Hepatocyte (in vitro differentiated cells): ENCODE measurements around the gene GNG7. TPM values are rescaled to one million over a fixed set of nuclear protein-coding genes. Genes with fewer than 3 reads are reported as not detected.
"Not testable (repeated sequence)": the region's sequence is repeated elsewhere in the genome, so short reads cannot be mapped to it uniquely, and the experiment has no call there.

ENCODE experiments used
- DNase-seq: peaks from one replicate; pipeline ENCODE4 v3.0.0-alpha.2; 2016; ENCODE audit warnings: low spot score
- H2AFZ ChIP-seq: fragments of 200-600 bp; sonication (generic); 2 replicates; pipeline ENCODE4 v1.6.0; 2016; ENCODE audit warnings: antibody characterized with exemption, mild to moderate bottlenecking
- H3K27ac ChIP-seq: fragments of 200-600 bp; sonication (generic); 2 replicates; pipeline ENCODE4 v1.5.1; 2016; ENCODE audit warnings: mild to moderate bottlenecking
- H3K27me3 ChIP-seq: fragments of 200-600 bp; sonication (generic); 2 replicates; pipeline ENCODE4 v1.6.1; 2016
- H3K36me3 ChIP-seq: fragments of 200-600 bp; sonication (generic); replicated peaks from 2 replicates; pipeline ENCODE4 v1.5.1; 2016; ENCODE audit warnings: low read depth; ENCODE audit not compliant: insufficient read depth
- H3K4me1 ChIP-seq: fragments of 200-600 bp; sonication (generic); 2 replicates; pipeline ENCODE4 v1.5.1; 2016; ENCODE audit warnings: mild to moderate bottlenecking, moderate library complexity; ENCODE audit not compliant: insufficient read depth
- H3K4me2 ChIP-seq: fragments of 200-600 bp; sonication (generic); 2 replicates; pipeline ENCODE4 v1.6.0; 2016
- H3K4me3 ChIP-seq: fragments of 200-600 bp; sonication (generic); 2 replicates; pipeline ENCODE4 v1.5.1; 2016; ENCODE audit warnings: mild to moderate bottlenecking
- H3K79me2 ChIP-seq: fragments of 200-600 bp; sonication (generic); 2 replicates; pipeline ENCODE4 v1.6.0; 2017; ENCODE audit warnings: mild to moderate bottlenecking
- H3K9me2 ChIP-seq: fragments of 200-600 bp; sonication (generic); replicated peaks from 2 replicates; pipeline ENCODE4 v1.6.0; 2017; ENCODE audit warnings: mild to moderate bottlenecking; ENCODE audit not compliant: insufficient read depth
- H3K9me3 ChIP-seq: fragments of 200-600 bp; sonication (generic); 2 replicates; pipeline ENCODE4 v1.5.1; 2016; ENCODE audit warnings: low read depth, mild to moderate bottlenecking
- H4K20me1 ChIP-seq: fragments of 200-600 bp; sonication (generic); 2 replicates; pipeline ENCODE4 v1.6.0; 2016; ENCODE audit warnings: mild to moderate bottlenecking; ENCODE audit not compliant: insufficient read depth, poor library complexity, severe bottlenecking
- CTCF ChIP-seq: fragments of 200-600 bp; sonication (generic); IDR thresholded peaks from 2 replicates; pipeline ENCODE4 v1.5.1; 2016; ENCODE audit warnings: antibody characterized with exemption, mild to moderate bottlenecking; ENCODE audit not compliant: poor library complexity
- EZH2 ChIP-seq: fragments of 200-600 bp; sonication (generic); IDR thresholded peaks from 2 replicates; pipeline ENCODE4 v1.6.1; 2016; ENCODE audit warnings: antibody characterized with exemption, mild to moderate bottlenecking, borderline replicate concordance
- EZH2phosphoT487 ChIP-seq: fragments of 200-600 bp; sonication (generic); IDR thresholded peaks from one replicate; pipeline ENCODE4 v1.6.1; 2018; ENCODE audit warnings: antibody characterized with exemption, mild to moderate bottlenecking, low read depth, moderate library complexity; ENCODE audit not compliant: unreplicated experiment, severe bottlenecking
- WGBS: methylation state at CpG from one replicate; pipeline ENCODE4 v1.1.6; 2016; ENCODE audit warnings: low lambda C conversion rate; ENCODE audit errors: missing lambda C conversion rate; 5-methylcytosine and 5-hydroxymethylcytosine counted together
- polyA plus RNA-seq: library from polyadenylated mRNA; unstranded; fragments of >200 nt; fragmentation: Nextera tagmentation; extraction: Ambion mirVana; gene quantifications from 2 replicates; pipeline ENCODE4 v1.2.1, GENCODE V29; 2016
- total RNA-seq: library from RNA; depleted of rRNA; stranded (reverse); fragments of >200 nt; gene quantifications from 2 replicates; pipeline ENCODE4 v1.2.3, GENCODE V29; 2014

GNG7 gene
- total and polyA plus RNA-seq, 2 experiments from 2014 or later: 1.2 to 1.9 TPM

- Histone ChIP-seq H3K27me3 (no peaks in the 10 kb centered on the region), H3K9me2 (no peaks in the 10 kb centered on the region), H4K20me1 (no peaks in the 10 kb centered on the region), H3K4me1 (no peaks in the 10 kb centered on the region), H3K4me3 (no peak overlapping the region), H3K79me2 (no peaks in the 10 kb centered on the region), H3K9me3 (no peaks in the 10 kb centered on the region), H3K36me3 (no peaks in the 10 kb centered on the region), H3K4me2 (no peak overlapping the region), H3K27ac (no peak overlapping the region), H2AFZ (no peak overlapping the region)
- no peak for DNase-seq
- WGBS: 86% methylated on average over 12 of the region's 12 CpGs
- TF ChIP-seq EZH2 (no peak), CTCF (no peak), EZH2phosphoT487 (no peak)
Observed at GRCh38 chr19:2676823-2677222, 25.7 kb downstream of the GNG7 start.

GRCh38 chr19:2675892-2676291, 26.6 kb downstream of the GNG7 start:
- no peak overlapping the region for H3K27ac ChIP-seq
- 76% methylated on average over 11 of the region's 11 CpGs for WGBS
- no peaks in the 10 kb centered on the region for H3K9me3 ChIP-seq
- no peak overlapping the region for H3K4me3 ChIP-seq
- TF ChIP-seq CTCF (no peak), EZH2phosphoT487 (no peak), EZH2 (no peak)
- no peaks in the 10 kb centered on the region for H3K36me3 ChIP-seq
- no peaks in the 10 kb centered on the region for H3K4me1 ChIP-seq
- H2AFZ ChIP-seq: no peak overlapping the region
- no peaks in the 10 kb centered on the region for H3K9me2 ChIP-seq
- H4K20me1 ChIP-seq: no peaks in the 10 kb centered on the region
- H3K4me2 ChIP-seq: no peak overlapping the region
- no peaks in the 10 kb centered on the region for H3K79me2 ChIP-seq
- H3K27me3 ChIP-seq: no peaks in the 10 kb centered on the region
- DNase-seq: no peak

- DNase-seq: no peak
- Histone ChIP-seq H4K20me1 (no peaks in the 10 kb centered on the region), H3K4me3 (no peak overlapping the region), H2AFZ (no peak overlapping the region), H3K27me3 (no peaks in the 10 kb centered on the region), H3K79me2 (no peaks in the 10 kb centered on the region), H3K9me2 (no peaks in the 10 kb centered on the region), H3K36me3 (no peaks in the 10 kb centered on the region), H3K4me2 (no peak overlapping the region), H3K27ac (no peak overlapping the region), H3K4me1 (no peaks in the 10 kb centered on the region), H3K9me3 (no peaks in the 10 kb centered on the region)
- 87% methylated on average over 16 of the region's 16 CpGs for WGBS
- TF ChIP-seq CTCF: no peak
- TF ChIP-seq EZH2phosphoT487: no peak
- no peak for TF ChIP-seq EZH2
Observed at GRCh38 chr19:2670217-2670616, 32.3 kb downstream of the GNG7 start.

GRCh38 chr19:2668175-2668763, 34.2 kb downstream of the GNG7 start:
- Histone ChIP-seq H3K9me3 (no peaks in the 10 kb centered on the region), H3K27ac (no peak overlapping the region), H3K27me3 (no peaks in the 10 kb centered on the region), H2AFZ (no peak overlapping the region), H4K20me1 (no peaks in the 10 kb centered on the region), H3K36me3 (no peaks in the 10 kb centered on the region), H3K4me3 (no peak overlapping the region), H3K4me2 (no peak overlapping the region), H3K9me2 (no peaks in the 10 kb centered on the region), H3K79me2 (no peaks in the 10 kb centered on the region), H3K4me1 (no peaks in the 10 kb centered on the region)
- TF ChIP-seq EZH2: no peak
- TF ChIP-seq CTCF: no peak
- no peak for TF ChIP-seq EZH2phosphoT487
- DNase-seq: no peak
- 87% methylated on average over 15 of the region's 15 CpGs for WGBS

- not testable (repeated sequence) for H3K79me2 ChIP-seq, H3K27me3 ChIP-seq, H3K4me2 ChIP-seq, DNase-seq, H4K20me1 ChIP-seq, H3K27ac ChIP-seq, H3K9me3 ChIP-seq, H3K36me3 ChIP-seq, H2AFZ ChIP-seq, H3K9me2 ChIP-seq, H3K4me1 ChIP-seq, H3K4me3 ChIP-seq
- WGBS: 92% methylated on average over 10 of the region's 10 CpGs
Observed at GRCh38 chr19:2667349-2667748, 35.1 kb downstream of the GNG7 start.
